Measurements from ENCODE around the gene RRH.
A peak's percentile ranks its signal among the peaks of the same experiment; 100 is the strongest.

- TF ChIP-seq, protein P1, sequence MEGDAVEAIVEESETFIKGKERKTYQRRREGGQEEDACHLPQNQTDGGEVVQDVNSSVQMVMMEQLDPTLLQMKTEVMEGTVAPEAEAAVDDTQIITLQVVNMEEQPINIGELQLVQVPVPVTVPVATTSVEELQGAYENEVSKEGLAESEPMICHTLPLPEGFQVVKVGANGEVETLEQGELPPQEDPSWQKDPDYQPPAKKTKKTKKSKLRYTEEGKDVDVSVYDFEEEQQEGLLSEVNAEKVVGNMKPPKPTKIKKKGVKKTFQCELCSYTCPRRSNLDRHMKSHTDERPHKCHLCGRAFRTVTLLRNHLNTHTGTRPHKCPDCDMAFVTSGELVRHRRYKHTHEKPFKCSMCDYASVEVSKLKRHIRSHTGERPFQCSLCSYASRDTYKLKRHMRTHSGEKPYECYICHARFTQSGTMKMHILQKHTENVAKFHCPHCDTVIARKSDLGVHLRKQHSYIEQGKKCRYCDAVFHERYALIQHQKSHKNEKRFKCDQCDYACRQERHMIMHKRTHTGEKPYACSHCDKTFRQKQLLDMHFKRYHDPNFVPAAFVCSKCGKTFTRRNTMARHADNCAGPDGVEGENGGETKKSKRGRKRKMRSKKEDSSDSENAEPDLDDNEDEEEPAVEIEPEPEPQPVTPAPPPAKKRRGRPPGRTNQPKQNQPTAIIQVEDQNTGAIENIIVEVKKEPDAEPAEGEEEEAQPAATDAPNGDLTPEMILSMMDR (IDR thresholded peaks at IDR 0.05), result peak in 1 of 12 donors; percentile 16
- peak in 1 of 2 donors; percentile 48 for TF ChIP-seq POLR2A (IDR thresholded peaks at IDR 0.05)
Observed at GRCh38 chr4:109815151-109816081, 12.4 kb upstream of the RRH start, which contains the start of gene GAR1.
